GM19351 (cell line): ENCODE data around the gene DLGAP1.

ENCODE experiments used
- ATAC-seq: cut with Tn5 transposase; IDR thresholded peaks from one replicate; pipeline ENCODE4 v1.9.1; 2021; ENCODE audit warnings: mild to moderate bottlenecking, moderate library complexity; ENCODE audit not compliant: unreplicated experiment

Gene DLGAP1

GRCh38 chr18:3836483-3837335 lies 618.4 kb downstream of the DLGAP1 start:
- no peak for ATAC-seq

- no peak for ATAC-seq
These were observed 623.0 kb downstream of the DLGAP1 start for GRCh38 chr18:3832025-3832638.

GRCh38 chr18:3830604-3831003 lies 624.5 kb downstream of the DLGAP1 start:
- no peak for ATAC-seq

GRCh38 chr18:3827236-3827845 lies 627.8 kb downstream of the DLGAP1 start:
- no peak for ATAC-seq

- ATAC-seq = no peak
These were observed 629.1 kb downstream of the DLGAP1 start for GRCh38 chr18:3826021-3826420.

GRCh38 chr18:3824101-3824500 lies 631.0 kb downstream of the DLGAP1 start:
- no peak for ATAC-seq

- ATAC-seq = no peak
These were observed 632.0 kb downstream of the DLGAP1 start for GRCh38 chr18:3823073-3823472.

- no peak for ATAC-seq
These were observed 633.6 kb downstream of the DLGAP1 start for GRCh38 chr18:3821524-3821923.

- ATAC-seq = no peak
These were observed 635.1 kb downstream of the DLGAP1 start for GRCh38 chr18:3819961-3820360.

GRCh38 chr18:3816610-3817363 lies 638.3 kb downstream of the DLGAP1 start:
- ATAC-seq = no peak

GRCh38 chr18:3815991-3816390 lies 639.1 kb downstream of the DLGAP1 start:
- no peak for ATAC-seq

GRCh38 chr18:3814816-3815215 lies 640.3 kb downstream of the DLGAP1 start:
- no peak for ATAC-seq

- no peak for ATAC-seq
These were observed 644.8 kb downstream of the DLGAP1 start for GRCh38 chr18:3810296-3810695.

GRCh38 chr18:3808985-3809780 lies 645.9 kb downstream of the DLGAP1 start:
- ATAC-seq = no peak

- no peak for ATAC-seq
These were observed 648.5 kb downstream of the DLGAP1 start for GRCh38 chr18:3806656-3807055.

GRCh38 chr18:3804336-3804735 lies 650.8 kb downstream of the DLGAP1 start:
- no peak for ATAC-seq

GRCh38 chr18:3803350-3803749 lies 651.8 kb downstream of the DLGAP1 start:
- ATAC-seq = no peak

GRCh38 chr18:3799515-3799914 lies 655.6 kb downstream of the DLGAP1 start:
- no peak for ATAC-seq

- ATAC-seq = no peak
These were observed 657.1 kb downstream of the DLGAP1 start for GRCh38 chr18:3798032-3798431.

- no peak for ATAC-seq
These were observed 658.7 kb downstream of the DLGAP1 start for GRCh38 chr18:3796434-3796833.
